ENCODE measurements around the gene SOX2. TPM values are rescaled to one million over a fixed set of nuclear protein-coding genes. Genes with fewer than 3 reads are reported as not detected.

SOX2 gene
- total RNA-seq, 2 donors from 2014 or later = 0.25 to 0.35 TPM

- no peak overlapping the region for H3K4me3 ChIP-seq
These were observed 11.2 kb downstream of the SOX2 start for GRCh38 chr3:181722766-181723425.

GRCh38 chr3:181723625-181724191 lies 12.0 kb downstream of the SOX2 start:
- DNase-seq = no peak
- TF ChIP-seq, protein P1, sequence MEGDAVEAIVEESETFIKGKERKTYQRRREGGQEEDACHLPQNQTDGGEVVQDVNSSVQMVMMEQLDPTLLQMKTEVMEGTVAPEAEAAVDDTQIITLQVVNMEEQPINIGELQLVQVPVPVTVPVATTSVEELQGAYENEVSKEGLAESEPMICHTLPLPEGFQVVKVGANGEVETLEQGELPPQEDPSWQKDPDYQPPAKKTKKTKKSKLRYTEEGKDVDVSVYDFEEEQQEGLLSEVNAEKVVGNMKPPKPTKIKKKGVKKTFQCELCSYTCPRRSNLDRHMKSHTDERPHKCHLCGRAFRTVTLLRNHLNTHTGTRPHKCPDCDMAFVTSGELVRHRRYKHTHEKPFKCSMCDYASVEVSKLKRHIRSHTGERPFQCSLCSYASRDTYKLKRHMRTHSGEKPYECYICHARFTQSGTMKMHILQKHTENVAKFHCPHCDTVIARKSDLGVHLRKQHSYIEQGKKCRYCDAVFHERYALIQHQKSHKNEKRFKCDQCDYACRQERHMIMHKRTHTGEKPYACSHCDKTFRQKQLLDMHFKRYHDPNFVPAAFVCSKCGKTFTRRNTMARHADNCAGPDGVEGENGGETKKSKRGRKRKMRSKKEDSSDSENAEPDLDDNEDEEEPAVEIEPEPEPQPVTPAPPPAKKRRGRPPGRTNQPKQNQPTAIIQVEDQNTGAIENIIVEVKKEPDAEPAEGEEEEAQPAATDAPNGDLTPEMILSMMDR (IDR thresholded peaks at IDR 0.05) = no peak
- Histone ChIP-seq H3K9me3 (no peaks in the 10 kb centered on the region), H3K27ac (no peak overlapping the region), H3K27me3 (peaks cover 96% of the 10 kb centered on the region), H3K36me3 (no peaks in the 10 kb centered on the region), H3K4me1 (peaks cover 3% of the 10 kb centered on the region), H3K4me3 (no peak overlapping the region), H3K9ac (ENCODE audit: low read depth in 2 of 2, low read length in 2 of 2) (no peak overlapping the region)
- intact Hi-C loops (cut with DNase I) = no loop called here

More at GRCh38 chr3:181722766-181723425, 11.2 kb downstream of the SOX2 start:
- H3K27me3 ChIP-seq = peaks cover 89% of the 10 kb centered on the region
- H3K9ac ChIP-seq (ENCODE audit: low read depth in 2 of 2, low read length in 2 of 2) = no peak overlapping the region
- intact Hi-C loops (cut with DNase I) = no loop called here
- peaks cover 3% of the 10 kb centered on the region for H3K4me1 ChIP-seq
- no peaks in the 10 kb centered on the region for H3K36me3 ChIP-seq
- no peak overlapping the region for H3K27ac ChIP-seq
- TF ChIP-seq, protein P1 (IDR thresholded peaks at IDR 0.05) = no peak
- H3K9me3 ChIP-seq = no peaks in the 10 kb centered on the region
- DNase-seq = no peak

DNA sequence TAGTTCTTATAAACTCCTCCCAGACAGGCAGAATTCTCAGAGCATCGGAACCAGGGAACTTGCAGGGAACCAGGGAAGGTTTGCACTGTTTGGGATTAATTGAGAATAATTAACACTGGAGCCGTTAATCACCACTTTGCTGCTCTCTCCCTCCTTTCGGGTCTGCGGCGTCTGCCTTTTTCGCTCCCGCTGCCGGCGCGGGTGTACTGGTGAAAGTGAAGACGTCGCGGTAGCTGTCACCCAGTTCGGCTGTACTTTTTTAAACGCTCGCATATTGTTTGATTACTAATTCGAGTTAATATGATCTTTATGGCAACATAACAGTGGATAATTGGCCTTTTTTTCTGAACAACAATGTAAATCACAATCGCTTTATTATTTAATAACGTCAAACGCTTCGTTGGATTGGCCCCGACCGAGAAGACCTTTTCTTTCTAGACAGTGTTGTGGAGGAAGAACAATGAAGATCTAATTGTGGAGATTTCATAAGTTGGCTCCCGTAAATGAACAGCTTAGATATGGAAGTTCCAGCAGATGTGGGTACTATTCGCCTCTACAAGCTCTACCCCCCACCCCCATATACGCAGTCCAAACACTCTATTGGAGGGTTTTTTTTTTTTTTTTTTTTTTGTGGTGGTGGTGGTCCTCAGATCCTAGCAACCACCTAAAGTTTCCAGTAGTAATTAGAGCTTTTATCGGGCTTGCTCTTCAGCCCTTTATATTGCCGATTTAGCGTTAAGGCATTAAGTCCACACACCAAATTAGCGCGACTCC lies 12.7 kb downstream of the SOX2 start:
- TF ChIP-seq, protein P1 (IDR thresholded peaks at IDR 0.05) = no peak
- H3K4me1 ChIP-seq = peaks cover 3% of the 10 kb centered on the region
- H3K27ac ChIP-seq = no peak overlapping the region
- no peaks in the 10 kb centered on the region for H3K9me3 ChIP-seq
- H3K4me3 ChIP-seq = no peak overlapping the region
- intact Hi-C loops (cut with DNase I) = no loop called here
- no peak for DNase-seq
- H3K9ac ChIP-seq (ENCODE audit: low read depth in 2 of 2, low read length in 2 of 2) = no peak overlapping the region
- no peaks in the 10 kb centered on the region for H3K36me3 ChIP-seq
- H3K27me3 ChIP-seq = peaks cover 95% of the 10 kb centered on the region

DNA sequence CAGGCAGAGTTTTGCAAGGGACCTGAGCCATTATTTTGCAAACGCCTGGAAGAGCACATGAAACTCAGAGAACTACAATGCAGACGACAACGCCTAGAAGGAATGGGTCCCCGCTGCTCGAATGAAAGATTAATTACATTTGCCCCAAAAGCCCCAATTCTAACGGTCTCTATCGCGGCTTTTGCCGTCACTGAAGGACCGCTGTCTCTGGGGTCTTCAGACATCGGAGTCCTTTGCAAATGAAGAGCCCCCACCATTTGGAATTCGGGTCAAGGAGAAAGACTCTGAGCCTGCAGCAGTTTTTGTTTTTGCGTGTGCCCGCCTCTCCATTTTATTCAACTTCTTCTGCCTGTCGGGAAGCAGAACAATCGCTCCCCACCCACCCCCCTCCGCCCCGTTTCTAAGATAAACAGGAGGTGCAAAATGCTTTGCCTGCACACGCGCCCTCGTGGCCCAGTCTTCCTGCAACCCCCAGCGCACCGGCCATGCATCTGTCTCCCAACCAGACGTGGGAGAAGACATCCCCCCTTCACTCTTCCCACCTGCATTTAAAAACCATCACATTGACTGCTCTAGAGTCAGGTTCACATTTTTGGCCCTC lies 13.5 kb downstream of the SOX2 start:
- intact Hi-C loops (cut with DNase I) = no loop called here
- Histone ChIP-seq H3K4me1 (peaks cover 3% of the 10 kb centered on the region), H3K4me3 (no peak overlapping the region), H3K9ac (ENCODE audit: low read depth in 2 of 2, low read length in 2 of 2) (no peak overlapping the region), H3K27me3 (peaks cover 94% of the 10 kb centered on the region), H3K9me3 (no peaks in the 10 kb centered on the region), H3K36me3 (no peaks in the 10 kb centered on the region), H3K27ac (no peak overlapping the region)
- TF ChIP-seq, protein P1 (IDR thresholded peaks at IDR 0.05) = no peak
- DNase-seq = no peak

DNA sequence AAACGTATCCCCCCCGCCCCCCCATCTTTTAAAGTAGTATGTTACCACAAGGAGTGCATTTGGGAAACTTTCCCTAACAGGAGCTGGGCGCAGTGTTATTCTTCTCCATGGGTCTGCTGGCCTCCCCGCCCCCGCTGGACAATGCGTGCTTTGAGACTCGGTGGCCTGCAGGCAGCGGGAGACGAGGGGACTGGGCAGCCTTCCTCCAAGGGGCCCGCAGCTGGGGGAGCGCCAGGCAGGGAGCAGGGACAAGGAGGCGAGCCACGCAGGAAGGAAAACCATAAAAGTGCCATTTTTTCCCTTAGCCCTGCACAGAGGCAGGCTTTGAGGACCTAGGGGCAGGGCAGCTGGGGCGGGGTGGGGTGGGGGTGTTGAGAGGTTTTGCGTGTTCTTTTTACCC lies 14.1 kb downstream of the SOX2 start:
- Histone ChIP-seq H3K36me3 (no peaks in the 10 kb centered on the region), H3K9me3 (no peaks in the 10 kb centered on the region), H3K4me1 (peaks cover 3% of the 10 kb centered on the region), H3K9ac (ENCODE audit: low read depth in 2 of 2, low read length in 2 of 2) (no peak overlapping the region), H3K27me3 (peaks cover 93% of the 10 kb centered on the region), H3K4me3 (no peak overlapping the region), H3K27ac (no peak overlapping the region)
- DNase-seq = no peak
- TF ChIP-seq, protein P1 (IDR thresholded peaks at IDR 0.05) = no peak
- intact Hi-C loops (cut with DNase I) = no loop called here
